SU-DHL-6 (cell line): ENCODE measurements around the gene GRM8.

Source experiments
- CTCF ChIP-seq: fragments of 200-600 bp; sonication (generic); IDR thresholded peaks from one replicate; pipeline ENCODE4 v1.5.1; 2017; ENCODE audit warnings: antibody characterized with exemption, mild to moderate bottlenecking, low read length, moderate library complexity; ENCODE audit not compliant: insufficient read depth, poor library complexity, severe bottlenecking
- EZH2phosphoT487 ChIP-seq: fragments of 200-600 bp; sonication (generic), shearing (Covaris generic); conservative IDR thresholded peaks from 2 replicates; pipeline ENCODE4 v1.6.1; 2018; ENCODE audit warnings: mild to moderate bottlenecking, antibody characterized with exemption, low read length, moderate library complexity, mixed read lengths

GRCh38 chr7:126979722-126980121, 273.0 kb downstream of the GRM8 start:
- TF ChIP-seq CTCF (no peak), EZH2phosphoT487 (no peak)
